Neural crest cell (in vitro differentiated cells): Measurements from ENCODE around the gene FOXP1. TPM values are rescaled to one million over a fixed set of nuclear protein-coding genes. Genes with fewer than 3 reads are reported as not detected.

Experiments
- DNase-seq: peaks from one replicate; pipeline ENCODE4 v3.0.0; 2021; ENCODE audit warnings: low read depth, mixed read lengths, low spot score
- H3K27ac Mint-ChIP-seq: one replicate; pipeline ENCODE4 v1.8.0; 2021; ENCODE audit warnings: mild to moderate bottlenecking, mixed read lengths; ENCODE audit not compliant: unreplicated experiment
- H3K27me3 Mint-ChIP-seq: 2 replicates; pipeline ENCODE4 v1.8.0; 2021; ENCODE audit warnings: low read depth, mild to moderate bottlenecking, mixed read lengths
- H3K36me3 Mint-ChIP-seq: 2 replicates; pipeline ENCODE4 v1.8.0; 2021; ENCODE audit warnings: low read depth, mild to moderate bottlenecking, mixed read lengths
- H3K4me1 Mint-ChIP-seq: 2 replicates; pipeline ENCODE4 v1.8.0; 2021; ENCODE audit warnings: mixed read lengths
- H3K4me3 Mint-ChIP-seq: one replicate; pipeline ENCODE4 v1.8.0; 2021; ENCODE audit warnings: mild to moderate bottlenecking, mixed read lengths
- H3K9me3 Mint-ChIP-seq: 2 replicates; pipeline ENCODE4 v1.8.0; 2021; ENCODE audit warnings: mixed read lengths
- CTCF ChIP-seq: fragments of 200-600 bp; sonication (generic); conservative IDR thresholded peaks from 2 replicates; pipeline ENCODE4 v1.5.0; 2021; ENCODE audit warnings: antibody characterized with exemption, mild to moderate bottlenecking
- total RNA-seq: library from RNA; stranded (reverse); gene quantifications from 2 replicates; pipeline ENCODE4 v1.2.1, GENCODE V29; 2021

FOXP1 gene
- total RNA-seq, 1 donor from 2014 or later = 22.8 TPM

- Mint-ChIP-seq H3K36me3 (no peaks in the 10 kb centered on the region), H3K27ac (no peak overlapping the region), H3K9me3 (no peaks in the 10 kb centered on the region), H3K4me3 (no peak overlapping the region), H3K4me1 (peaks cover 14% of the 10 kb centered on the region), H3K27me3 (no peaks in the 10 kb centered on the region)
- DNase-seq = no peak
- TF ChIP-seq CTCF = no peak
These were observed 436.9 kb downstream of the FOXP1 start for GRCh38 chr3:71146673-71147072.

DNA sequence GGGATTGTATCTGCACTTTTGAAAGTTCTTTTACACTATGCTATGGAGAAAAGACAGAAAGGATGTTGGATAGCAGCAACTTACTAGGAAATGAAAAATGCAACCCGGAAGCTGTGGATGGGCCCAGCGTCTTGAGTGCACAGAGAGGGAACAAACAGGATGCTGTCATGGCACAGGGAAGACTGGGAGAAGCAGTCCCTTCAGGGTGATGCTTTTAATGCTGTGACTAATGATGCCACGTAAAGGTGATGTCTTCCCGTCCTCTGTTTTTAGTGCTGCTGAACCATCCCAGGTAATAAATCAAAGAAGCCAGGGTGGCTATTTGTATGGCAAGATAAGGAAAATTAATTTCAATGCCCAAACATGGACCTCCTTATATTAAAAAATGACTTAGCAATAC lies 437.6 kb downstream of the FOXP1 start:
- H3K9me3 Mint-ChIP-seq = no peaks in the 10 kb centered on the region
- no peaks in the 10 kb centered on the region for H3K36me3 Mint-ChIP-seq
- DNase-seq = no peak
- no peak overlapping the region for H3K4me3 Mint-ChIP-seq
- no peaks in the 10 kb centered on the region for H3K27me3 Mint-ChIP-seq
- H3K27ac Mint-ChIP-seq = peak overlapping the region; percentile 39
- no peak for TF ChIP-seq CTCF
- peaks cover 14% of the 10 kb centered on the region for H3K4me1 Mint-ChIP-seq

GRCh38 chr3:71144525-71145253 lies 438.8 kb downstream of the FOXP1 start:
- Mint-ChIP-seq H3K36me3 (no peaks in the 10 kb centered on the region), H3K9me3 (no peaks in the 10 kb centered on the region), H3K4me3 (no peak overlapping the region), H3K27ac (no peak overlapping the region), H3K4me1 (peaks cover 10% of the 10 kb centered on the region), H3K27me3 (no peaks in the 10 kb centered on the region)
- TF ChIP-seq CTCF = no peak
- no peak for DNase-seq

GRCh38 chr3:71143493-71143892 lies 440.0 kb downstream of the FOXP1 start:
- H3K27me3 Mint-ChIP-seq = no peaks in the 10 kb centered on the region
- H3K36me3 Mint-ChIP-seq = no peaks in the 10 kb centered on the region
- DNase-seq = no peak
- no peak for TF ChIP-seq CTCF
- peaks cover 10% of the 10 kb centered on the region for H3K4me1 Mint-ChIP-seq
- H3K4me3 Mint-ChIP-seq = no peak overlapping the region
- no peak overlapping the region for H3K27ac Mint-ChIP-seq
- H3K9me3 Mint-ChIP-seq = no peaks in the 10 kb centered on the region

GRCh38 chr3:71142441-71143161 lies 440.9 kb downstream of the FOXP1 start:
- no peak for DNase-seq
- Mint-ChIP-seq H3K4me3 (no peak overlapping the region), H3K4me1 (peaks cover 15% of the 10 kb centered on the region), H3K27ac (no peak overlapping the region), H3K36me3 (no peaks in the 10 kb centered on the region), H3K9me3 (no peaks in the 10 kb centered on the region), H3K27me3 (no peaks in the 10 kb centered on the region)
- no peak for TF ChIP-seq CTCF
